Caco-2 (cell line): ENCODE results near the gene LIMD2. TPM values are rescaled to one million over a fixed set of nuclear protein-coding genes. Genes with fewer than 3 reads are reported as not detected.

Experiments used
- BruUV-seq: library from RNA; stranded (reverse); fragments of 400-500 nt; replicated peaks from 2 replicates; lab custom pipeline; 2021; lab: Mats Ljungman, UMichigan
- CTCF ChIA-PET: fragments of 300-600 bp; sonication (Branson Sonifier 250); formaldehyde crosslinking; loops from one replicate; lab custom pipeline; 2022; ENCODE audit warnings: antibody characterized with exemption; lab: Charles Lee
- POLR2A ChIA-PET: fragments of 300-600 bp; sonication (Branson Sonifier 250); formaldehyde crosslinking; loops from one replicate; lab custom pipeline; 2022; ENCODE audit warnings: antibody characterized with exemption; lab: Charles Lee
- DNase-seq, 2 experiments: peaks; one replicate each; pipeline versions ENCODE4 v3.0.0 to v3.0.0-alpha.2; 2020 to 2022
- H3K27me3 ChIP-seq: replicated peaks from 2 replicates; pipeline ENCODE4 v1.6.0; 2011; ENCODE audit warnings: low read length; ENCODE audit not compliant: control insufficient read depth, insufficient read depth
- H3K36me3 ChIP-seq: 2 replicates; pipeline ENCODE4 v1.5.1; 2011; ENCODE audit warnings: low read length; ENCODE audit not compliant: control insufficient read depth, insufficient read depth
- H3K4me1 ChIP-seq: fragments of 250-450 bp; sonication (Bioruptor Pico); 2 replicates; pipeline ENCODE4 v1.5.1; 2020; ENCODE audit warnings: mild to moderate bottlenecking
- H3K4me3 ChIP-seq: 2 replicates; pipeline ENCODE4 v1.5.1; 2011; ENCODE audit warnings: low read depth, mild to moderate bottlenecking, control low read depth, low read length
- H3K9me3 ChIP-seq: fragments of 250-450 bp; sonication (Bioruptor Pico); 2 replicates; pipeline ENCODE4 v1.5.1; 2020; ENCODE audit warnings: mild to moderate bottlenecking, moderate library complexity
- H3K27ac Mint-ChIP-seq: one replicate; pipeline ENCODE4 v1.8.0; 2022; ENCODE audit warnings: mixed read lengths; ENCODE audit not compliant: unreplicated experiment
- H3K27me3 Mint-ChIP-seq: one replicate; pipeline ENCODE4 v1.8.0; 2022; ENCODE audit warnings: mixed read lengths; ENCODE audit not compliant: insufficient read depth, unreplicated experiment
- H3K36me3 Mint-ChIP-seq: one replicate; pipeline ENCODE4 v1.8.0; 2022; ENCODE audit warnings: mild to moderate bottlenecking, mixed read lengths; ENCODE audit not compliant: insufficient read depth, unreplicated experiment
- H3K4me1 Mint-ChIP-seq: one replicate; pipeline ENCODE4 v1.8.0; 2022; ENCODE audit warnings: low read depth, mixed read lengths; ENCODE audit not compliant: unreplicated experiment
- H3K4me3 Mint-ChIP-seq: one replicate; pipeline ENCODE4 v1.8.0; 2022; ENCODE audit warnings: mild to moderate bottlenecking, moderate library complexity, mixed read lengths; ENCODE audit not compliant: unreplicated experiment
- H3K9me3 Mint-ChIP-seq: one replicate; pipeline ENCODE4 v1.8.0; 2022; ENCODE audit warnings: mixed read lengths; ENCODE audit not compliant: unreplicated experiment
- CTCF ChIP-seq, 2 experiments: fragments of 200-600 bp in 1 of 2; IDR thresholded peaks; 1 replicate in 1 of 2; 2 replicates in 1 of 2; pipeline versions ENCODE4 v1.5.1 to v1.8.0; 2011 to 2022; ENCODE audit warnings: antibody characterized with exemption in 1 of 2, control low read depth in 1 of 2, inconsistent platforms in 1 of 2, low read depth in 1 of 2, low read length in 1 of 2, mild to moderate bottlenecking in 1 of 2, moderate library complexity in 1 of 2; ENCODE audit not compliant: insufficient read depth in 1 of 2, severe bottlenecking in 1 of 2, unreplicated experiment in 1 of 2
- intact Hi-C: fragments of 100-400 bp; cut with micrococcal nuclease; formaldehyde crosslinking; loops from one replicate; pipeline ENCODE4 v1.10.0; 2022; ENCODE audit not compliant: unreplicated experiment
- total RNA-seq: library from RNA; stranded (reverse); gene quantifications from 2 replicates; pipeline ENCODE4 v1.2.3, GENCODE V29; 2022

LIMD2 gene
- total RNA-seq, 1 experiment from 2014 or later = 4.1 TPM

- Mint-ChIP-seq H3K36me3 (peaks cover 8% of the 10 kb centered on the region), H3K27ac (no peak overlapping the region), H3K4me3 (no peak overlapping the region), H3K4me1 (no peaks in the 10 kb centered on the region), H3K27me3 (no peaks in the 10 kb centered on the region), H3K9me3 (no peaks in the 10 kb centered on the region)
- Histone ChIP-seq H3K4me1 (no peaks in the 10 kb centered on the region), H3K4me3 (no peak overlapping the region), H3K27me3 (no peaks in the 10 kb centered on the region), H3K36me3 (no peaks in the 10 kb centered on the region), H3K9me3 (no peaks in the 10 kb centered on the region)
- CTCF ChIA-PET = no interaction called here
- POLR2A ChIA-PET = no interaction called here
- intact Hi-C loops = loop anchor here (5.0 kb wide), 1 partner anchor 37 kb away; the partner anchor contains the start of gene STRADA
- no TSS peak for BruUV-seq
- no peak for TF ChIP-seq CTCF (IDR thresholded peaks at IDR 0.05; ENCODE audit: insufficient read depth in 1 of 2, low read depth in 1 of 2, low read length in 1 of 2, severe bottlenecking in 1 of 2, unreplicated experiment in 1 of 2)
- no peak for DNase-seq
These were observed 4.9 kb upstream of the LIMD2 start for GRCh38 chr17:63704836-63705235.

DNA sequence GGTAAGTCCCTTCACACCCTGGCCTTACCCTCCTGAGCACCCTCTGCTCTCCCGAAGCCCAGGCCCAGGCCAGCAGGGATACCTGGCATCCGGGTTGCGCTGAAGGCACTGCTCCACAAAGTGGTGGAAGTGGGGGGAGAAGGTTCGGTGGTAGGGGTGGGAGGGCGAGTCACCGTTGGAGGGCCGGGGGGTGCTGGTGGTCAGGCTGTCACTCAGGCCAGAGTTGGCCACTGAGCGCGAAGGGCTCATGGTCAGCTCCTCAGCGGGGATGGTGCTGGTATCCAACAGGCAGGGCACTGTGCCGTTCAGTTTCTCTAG lies 4.3 kb upstream of the LIMD2 start:
- H3K27ac Mint-ChIP-seq = no peak overlapping the region
- ChIA-PET POLR2A (no interaction called here), CTCF (no interaction called here)
- H3K4me1 Mint-ChIP-seq = no peaks in the 10 kb centered on the region
- no peaks in the 10 kb centered on the region for H3K36me3 ChIP-seq
- no TSS peak for BruUV-seq
- no peaks in the 10 kb centered on the region for H3K4me1 ChIP-seq
- H3K36me3 Mint-ChIP-seq = peaks cover 8% of the 10 kb centered on the region
- H3K4me3 Mint-ChIP-seq = no peak overlapping the region
- no peaks in the 10 kb centered on the region for H3K27me3 ChIP-seq
- intact Hi-C loops = loop anchor here (5.0 kb wide), 1 partner anchor 38 kb away; the partner anchor contains the start of gene STRADA
- no peaks in the 10 kb centered on the region for H3K9me3 Mint-ChIP-seq
- H3K4me3 ChIP-seq = no peak overlapping the region
- H3K27me3 Mint-ChIP-seq = no peaks in the 10 kb centered on the region
- no peak for TF ChIP-seq CTCF (IDR thresholded peaks at IDR 0.05; ENCODE audit: insufficient read depth in 1 of 2, low read depth in 1 of 2, low read length in 1 of 2, severe bottlenecking in 1 of 2, unreplicated experiment in 1 of 2)
- no peak for DNase-seq
- no peaks in the 10 kb centered on the region for H3K9me3 ChIP-seq

DNA sequence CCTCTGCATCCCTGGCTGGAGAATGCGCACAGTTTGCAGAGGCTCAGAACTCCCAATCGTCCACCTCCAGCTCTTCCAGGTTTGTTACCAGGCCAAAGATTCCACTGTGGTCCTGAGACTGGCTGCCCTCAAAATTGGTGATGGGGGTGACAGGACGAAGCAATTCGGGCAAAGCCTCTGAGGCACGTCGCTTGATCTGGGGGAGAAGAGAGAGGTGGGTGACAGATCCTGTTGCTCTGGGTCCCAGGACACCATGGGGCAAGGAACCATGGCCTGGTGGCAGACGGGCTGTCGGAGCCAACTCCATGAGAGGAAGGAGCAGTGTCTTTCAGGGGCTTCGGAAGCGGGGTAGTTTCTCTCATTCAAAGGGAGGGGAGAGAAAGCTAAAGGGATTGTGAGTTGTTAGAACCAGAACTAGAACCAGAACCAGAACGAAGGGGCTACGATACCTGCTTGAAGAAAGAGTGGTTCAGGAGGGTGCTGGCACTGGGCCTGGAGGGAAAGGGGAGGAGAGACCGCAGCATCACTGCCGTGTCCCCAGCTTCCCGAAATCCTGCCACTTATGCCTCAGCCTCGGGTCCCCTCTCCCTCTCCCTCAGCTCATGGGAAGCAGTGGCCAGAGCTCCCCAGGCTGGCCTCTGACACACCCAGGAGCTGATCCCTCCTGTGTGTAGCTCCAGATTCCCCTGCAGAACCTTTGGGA lies 3.8 kb upstream of the LIMD2 start:
- Mint-ChIP-seq H3K4me3 (no peak overlapping the region), H3K27me3 (no peaks in the 10 kb centered on the region), H3K36me3 (peaks cover 8% of the 10 kb centered on the region), H3K9me3 (no peaks in the 10 kb centered on the region), H3K27ac (no peak overlapping the region), H3K4me1 (no peaks in the 10 kb centered on the region)
- no TSS peak for BruUV-seq
- DNase-seq = no peak
- no peak overlapping the region for H3K4me3 ChIP-seq
- no peak for TF ChIP-seq CTCF (IDR thresholded peaks at IDR 0.05; ENCODE audit: insufficient read depth in 1 of 2, low read depth in 1 of 2, low read length in 1 of 2, severe bottlenecking in 1 of 2, unreplicated experiment in 1 of 2)
- no peaks in the 10 kb centered on the region for H3K4me1 ChIP-seq
- intact Hi-C loops = loop anchor here (5.0 kb wide), 1 partner anchor 39 kb away; the partner anchor contains the start of gene STRADA
- H3K9me3 ChIP-seq = no peaks in the 10 kb centered on the region
- POLR2A ChIA-PET = no interaction called here
- no peaks in the 10 kb centered on the region for H3K36me3 ChIP-seq
- no peaks in the 10 kb centered on the region for H3K27me3 ChIP-seq
- CTCF ChIA-PET = no interaction called here
